Esophagus (tissue), 2 donors: ENCODE measurements around the gene SPRR2E. TPM values are rescaled to one million over a fixed set of nuclear protein-coding genes. Genes with fewer than 3 reads are reported as not detected.

Experiments used
- polyA plus RNA-seq, 2 donors: library from polyadenylated mRNA; stranded (reverse); fragments of 200-250 nt; gene quantifications; one replicate each; pipeline ENCODE4 v1.2.3, GENCODE V29; 2013
- donor health status: healthy with polysubstance abuse.
- donor health status: Bipolar disorder and iron deficiency.

Gene SPRR2E
- polyA plus RNA-seq, 2 donors, result 1,279 to 1,684 TPM

Other genes starting within 250 kb of the SPRR2E start
- gene LCE7A, start 234.5 kb downstream of the SPRR2E start, polyA plus RNA-seq, result not detected
- gene SMCP, start 216.2 kb downstream of the SPRR2E start, polyA plus RNA-seq, result not detected
- gene IVL, start 186.0 kb downstream of the SPRR2E start, polyA plus RNA-seq, result 100 to 1,000 TPM; 161 to 344 TPM
- 1 to 10 TPM; 1.1 to 4.2 TPM for gene SPRR5, start 147.3 kb downstream of the SPRR2E start, polyA plus RNA-seq
- gene SPRR4, start 123.9 kb downstream of the SPRR2E start, polyA plus RNA-seq, result under 1 TPM in 1 of 2 donors, not detected in 1; 0.48 TPM
- 1,000 to 10,000 TPM; 3,249 to 3,812 TPM for gene SPRR1A, start 110.4 kb downstream of the SPRR2E start, polyA plus RNA-seq
- over 10,000 TPM; 18,496 to 19,645 TPM for gene SPRR3, start 92.8 kb downstream of the SPRR2E start, polyA plus RNA-seq
- gene SPRR1B, start 63.3 kb downstream of the SPRR2E start, polyA plus RNA-seq, result 1,000 to 10,000 TPM; 2,433 to 2,781 TPM
- 1,000 to 10,000 TPM; 1,582 to 3,252 TPM for gene SPRR2D, start 53.4 kb downstream of the SPRR2E start, polyA plus RNA-seq
- 1,000 to 10,000 TPM; 3,933 to 4,263 TPM for gene SPRR2A, start 37.0 kb downstream of the SPRR2E start, polyA plus RNA-seq
- 10 to 100 TPM; 10.9 to 75.1 TPM for gene SPRR2B, start 22.9 kb downstream of the SPRR2E start, polyA plus RNA-seq
- gene SPRR2F, start 19.0 kb upstream of the SPRR2E start, polyA plus RNA-seq, result 100 to 1,000 TPM; 104 to 135 TPM
- gene SPRR2G, start 56.4 kb upstream of the SPRR2E start, polyA plus RNA-seq, result 1 to 10 TPM in 1 of 2 donors, under 1 TPM in 1; 0.49 to 2.0 TPM
- not detected for gene LELP1, start 108.9 kb upstream of the SPRR2E start, polyA plus RNA-seq
- gene PRR9, start 123.1 kb upstream of the SPRR2E start, polyA plus RNA-seq, result not detected
- under 1 TPM in 1 of 2 donors, not detected in 1; 0.28 TPM for gene LORICRIN, start 165.2 kb upstream of the SPRR2E start, polyA plus RNA-seq
- gene PGLYRP3, start 218.4 kb upstream of the SPRR2E start, polyA plus RNA-seq, result 10 to 100 TPM in 1 of 2 donors, 1 to 10 TPM in 1; 9.9 to 21.5 TPM